Measurements from ENCODE around the gene GSTT2.
"Not testable (repeated sequence)": the region's sequence is repeated elsewhere in the genome, so short reads cannot be mapped to it uniquely, and the experiment has no call there.

Gene GSTT2

DNA sequence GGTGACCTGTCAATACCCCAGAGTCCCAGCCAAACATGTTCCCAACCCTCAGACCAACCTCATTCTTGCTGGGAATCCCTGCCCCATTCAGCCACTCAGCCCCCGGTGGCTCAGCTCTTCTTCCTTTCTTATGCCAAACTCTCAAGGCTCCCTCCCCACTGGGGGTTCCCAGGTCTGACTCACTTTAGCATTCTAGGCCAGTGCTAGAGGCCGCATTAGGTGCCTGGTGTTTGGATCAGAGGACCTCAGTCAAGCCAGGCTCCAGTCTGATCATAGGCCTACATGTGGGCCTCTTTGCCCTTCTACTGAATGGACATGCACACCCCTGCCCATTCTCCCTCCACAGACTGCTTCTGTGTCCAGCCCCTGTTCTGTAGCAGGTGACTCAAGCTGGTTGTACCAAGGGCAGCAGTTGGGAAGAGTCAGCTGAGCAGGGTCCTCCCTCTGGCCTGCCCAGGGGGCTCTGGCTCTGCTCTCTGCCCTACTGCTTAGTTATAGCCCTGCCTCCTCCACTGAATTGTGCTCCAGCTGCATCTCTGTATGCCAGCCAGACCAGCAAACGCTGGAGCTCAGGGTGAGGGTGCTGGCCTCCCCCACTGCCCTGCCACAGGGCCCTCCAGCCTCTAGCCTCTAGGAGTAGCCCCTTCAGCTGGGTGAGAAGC lies 9.8 kb downstream of the GSTT2 start:
- not testable (repeated sequence) for H3K4me3 Mint-ChIP-seq; H3K4me1 Mint-ChIP-seq (ENCODE audit: low read depth); H3K27me3 Mint-ChIP-seq (ENCODE audit: low read depth); DNase-seq (ENCODE audit: low spot score); H3K9me3 Mint-ChIP-seq; H3K36me3 Mint-ChIP-seq (ENCODE audit: low read depth); H3K27ac Mint-ChIP-seq

- H3K27me3 Mint-ChIP-seq (ENCODE audit: low read depth), result peaks cover 13% of the 10 kb centered on the region
- not testable (repeated sequence) for DNase-seq (ENCODE audit: low spot score); H3K4me1 Mint-ChIP-seq (ENCODE audit: low read depth); H3K4me3 Mint-ChIP-seq; H3K27ac Mint-ChIP-seq; H3K9me3 Mint-ChIP-seq; H3K36me3 Mint-ChIP-seq (ENCODE audit: low read depth)
Observed at GRCh38 chr22:23993080-23993479, 13.1 kb downstream of the GSTT2 start.

DNA sequence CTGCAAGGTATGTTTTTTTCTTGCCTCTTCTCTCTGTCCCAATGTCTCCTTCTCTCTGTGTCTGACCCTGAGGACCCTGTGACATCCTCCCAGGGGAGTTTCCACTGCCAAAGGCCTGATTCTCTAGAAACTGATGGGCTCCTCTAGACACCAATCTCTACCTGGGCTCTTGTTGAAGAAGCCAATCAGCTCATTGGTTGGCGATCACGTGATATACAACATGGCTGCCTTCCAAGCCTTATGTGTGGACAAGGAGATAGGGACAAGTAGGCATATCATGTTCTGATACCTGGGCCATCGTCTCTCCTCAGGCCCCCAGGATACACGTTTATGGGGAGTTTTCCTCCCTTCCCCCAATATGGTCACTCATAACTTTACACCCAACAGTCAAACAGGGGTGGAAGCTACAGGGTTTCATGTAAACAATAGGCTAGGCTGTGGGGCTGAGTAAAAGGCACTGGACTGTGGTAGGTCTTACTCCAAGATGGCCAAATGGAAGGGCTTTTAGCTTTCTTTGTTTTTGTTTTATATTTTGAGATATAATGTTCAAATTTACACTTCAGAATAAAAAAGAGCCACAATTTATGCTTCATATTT lies 13.7 kb downstream of the GSTT2 start:
- H3K4me3 Mint-ChIP-seq; H3K36me3 Mint-ChIP-seq (ENCODE audit: low read depth): not testable (repeated sequence)

DNA sequence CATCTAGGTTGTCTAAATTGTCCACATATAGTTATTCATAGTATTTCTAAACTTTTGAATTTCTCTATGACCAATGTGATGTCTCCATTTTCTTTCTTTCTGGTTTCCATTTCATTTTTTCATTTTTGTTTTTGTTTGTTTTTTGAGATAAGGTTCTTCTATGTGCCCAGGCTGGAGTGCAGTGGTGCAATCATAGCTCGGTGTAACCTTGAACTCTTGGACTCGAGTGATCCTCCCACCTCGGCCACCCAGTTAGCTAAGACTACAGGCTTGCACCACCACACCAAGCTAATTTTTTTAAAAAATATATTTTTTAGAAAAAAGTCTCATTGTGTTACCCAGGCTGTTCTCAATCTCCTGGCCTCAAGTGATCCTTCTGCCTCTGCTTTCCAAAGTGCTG lies 17.2 kb downstream of the GSTT2 start:
- no peak for DNase-seq (ENCODE audit: low spot score)
- no peak overlapping the region for H3K4me3 Mint-ChIP-seq
- peaks cover 15% of the 10 kb centered on the region for H3K27me3 Mint-ChIP-seq (ENCODE audit: low read depth)
- peaks cover 4% of the 10 kb centered on the region for H3K4me1 Mint-ChIP-seq (ENCODE audit: low read depth)
- H3K36me3 Mint-ChIP-seq (ENCODE audit: low read depth), result no peaks in the 10 kb centered on the region
- no peaks in the 10 kb centered on the region for H3K9me3 Mint-ChIP-seq
- no peak overlapping the region for H3K27ac Mint-ChIP-seq

More for the DNA sequence above, 13.7 kb downstream of the GSTT2 start:
- peaks cover 13% of the 10 kb centered on the region for H3K27me3 Mint-ChIP-seq (ENCODE audit: low read depth)
- H3K4me1 Mint-ChIP-seq (ENCODE audit: low read depth); DNase-seq (ENCODE audit: low spot score); H3K27ac Mint-ChIP-seq; H3K9me3 Mint-ChIP-seq: not testable (repeated sequence)

- H3K27ac Mint-ChIP-seq; DNase-seq (ENCODE audit: low spot score); H3K9me3 Mint-ChIP-seq; H3K4me1 Mint-ChIP-seq (ENCODE audit: low read depth); H3K4me3 Mint-ChIP-seq; H3K36me3 Mint-ChIP-seq (ENCODE audit: low read depth): not testable (repeated sequence)
- peaks cover 15% of the 10 kb centered on the region for H3K27me3 Mint-ChIP-seq (ENCODE audit: low read depth)
Observed at GRCh38 chr22:23999779-24000178, 19.8 kb downstream of the GSTT2 start.

DNA sequence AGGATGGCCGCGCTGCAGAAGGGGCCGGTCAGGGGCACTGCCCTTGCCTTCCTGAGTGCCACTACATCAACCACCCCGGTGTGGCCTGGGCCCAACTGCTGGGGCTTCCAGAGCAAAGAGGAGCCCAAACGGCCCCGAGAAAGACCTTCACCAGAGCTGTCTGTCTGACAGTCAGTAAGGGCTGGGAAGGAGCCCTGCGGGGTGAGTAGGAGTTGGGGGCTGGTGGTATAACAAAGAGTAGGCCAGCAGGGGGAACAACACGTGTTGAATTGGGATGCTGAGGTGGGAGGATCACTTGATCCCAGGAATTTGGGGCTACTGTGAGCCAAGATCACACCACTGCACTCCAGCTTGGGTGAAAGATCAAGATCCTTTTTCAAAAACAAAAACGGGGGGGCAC lies 21.4 kb downstream of the GSTT2 start:
- Mint-ChIP-seq H3K9me3 (no peaks in the 10 kb centered on the region), H3K36me3 (ENCODE audit: low read depth) (no peaks in the 10 kb centered on the region), H3K27me3 (ENCODE audit: low read depth) (peaks cover 8% of the 10 kb centered on the region), H3K4me3 (no peak overlapping the region), H3K4me1 (ENCODE audit: low read depth) (peaks cover 4% of the 10 kb centered on the region), H3K27ac (no peak overlapping the region)
- DNase-seq (ENCODE audit: low spot score), result no peak

DNA sequence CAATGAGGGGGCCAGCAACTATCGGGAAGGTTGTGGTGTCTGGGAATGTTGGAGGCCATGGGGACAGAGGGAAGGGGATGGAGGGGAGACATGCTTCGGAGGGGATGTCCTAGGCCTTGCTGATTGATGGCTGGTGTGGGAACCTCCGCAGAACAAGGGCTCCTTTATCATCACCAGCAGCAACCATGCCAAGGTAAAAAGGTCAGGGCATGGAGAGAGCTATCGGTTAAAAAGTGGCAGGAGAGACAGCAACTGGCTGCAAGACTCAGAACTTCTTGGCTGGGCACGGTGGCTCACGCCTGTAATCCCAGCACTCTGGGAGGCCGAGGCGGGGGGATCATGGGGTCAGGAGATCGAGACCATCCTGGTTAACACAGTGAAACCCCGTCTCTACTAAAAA lies 22.3 kb downstream of the GSTT2 start:
- peaks cover 4% of the 10 kb centered on the region for H3K4me1 Mint-ChIP-seq (ENCODE audit: low read depth)
- H3K27me3 Mint-ChIP-seq (ENCODE audit: low read depth), result peaks cover 7% of the 10 kb centered on the region
- H3K36me3 Mint-ChIP-seq (ENCODE audit: low read depth), result no peaks in the 10 kb centered on the region
- no peak overlapping the region for H3K27ac Mint-ChIP-seq
- DNase-seq (ENCODE audit: low spot score), result no peak
- H3K9me3 Mint-ChIP-seq, result no peaks in the 10 kb centered on the region
- no peak overlapping the region for H3K4me3 Mint-ChIP-seq

DNA sequence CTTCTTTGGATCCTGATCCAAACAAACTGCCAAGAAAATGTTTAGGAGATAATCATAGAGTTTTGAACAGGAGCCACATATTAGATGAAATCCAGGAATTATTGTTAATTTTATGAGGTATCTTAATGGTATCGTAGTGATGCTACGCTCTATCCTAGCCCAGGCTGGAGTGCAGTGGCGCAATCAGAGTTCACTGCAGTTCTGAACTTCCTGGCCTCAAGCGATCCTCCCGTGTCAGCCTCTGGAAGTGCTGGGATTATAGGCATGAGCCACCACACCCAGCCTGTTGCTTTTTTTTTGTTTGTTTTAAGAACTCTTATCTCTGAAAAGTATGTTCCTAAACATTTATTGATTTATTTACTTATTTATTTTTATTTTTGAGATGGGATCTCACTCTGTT lies 22.9 kb downstream of the GSTT2 start:
- Mint-ChIP-seq H3K4me3 (no peak overlapping the region), H3K4me1 (ENCODE audit: low read depth) (peaks cover under 1% of the 10 kb centered on the region), H3K9me3 (no peaks in the 10 kb centered on the region), H3K27ac (no peak overlapping the region), H3K27me3 (ENCODE audit: low read depth) (peaks cover 2% of the 10 kb centered on the region), H3K36me3 (ENCODE audit: low read depth) (no peaks in the 10 kb centered on the region)
- DNase-seq (ENCODE audit: low spot score), result no peak

GRCh38 chr22:24003887-24004286 lies 24.0 kb downstream of the GSTT2 start:
- no peaks in the 10 kb centered on the region for H3K9me3 Mint-ChIP-seq

GRCh38 chr22:24005201-24005600 lies 25.3 kb downstream of the GSTT2 start, which contains the start of gene GSTT4:
Gene GSTT4, minus strand, starts transcription at chr22:24005453. Its CDS starts 97 bp downstream, at chr22:24005356.
- H3K4me3 Mint-ChIP-seq, result no peak within 1 kb of the TSS
- no peak for DNase-seq (ENCODE audit: low spot score)
- no peak within 1 kb of the TSS for H3K27ac Mint-ChIP-seq
- H3K4me1 Mint-ChIP-seq (ENCODE audit: low read depth), result peaks cover 5% of the 10 kb centered on the region
- H3K27me3 Mint-ChIP-seq (ENCODE audit: low read depth), result no peaks in the 10 kb centered on the region
- H3K36me3 Mint-ChIP-seq (ENCODE audit: low read depth), result no peaks in the 10 kb centered on the region
- H3K9me3 Mint-ChIP-seq, result no peaks in the 10 kb centered on the region

More at GRCh38 chr22:24003887-24004286, 24.0 kb downstream of the GSTT2 start:
- no peak overlapping the region for H3K27ac Mint-ChIP-seq
- no peak for DNase-seq (ENCODE audit: low spot score)
- H3K36me3 Mint-ChIP-seq (ENCODE audit: low read depth), result no peaks in the 10 kb centered on the region
- no peaks in the 10 kb centered on the region for H3K4me1 Mint-ChIP-seq (ENCODE audit: low read depth)
- peaks cover 2% of the 10 kb centered on the region for H3K27me3 Mint-ChIP-seq (ENCODE audit: low read depth)
- H3K4me3 Mint-ChIP-seq, result no peak overlapping the region

- H3K9me3 Mint-ChIP-seq, result no peaks in the 10 kb centered on the region
- H3K36me3 Mint-ChIP-seq (ENCODE audit: low read depth), result peaks cover 1% of the 10 kb centered on the region
- DNase-seq (ENCODE audit: low spot score), result no peak
- H3K27ac Mint-ChIP-seq, result no peak overlapping the region
- peaks cover 10% of the 10 kb centered on the region for H3K4me1 Mint-ChIP-seq (ENCODE audit: low read depth)
- no peak overlapping the region for H3K4me3 Mint-ChIP-seq
- no peaks in the 10 kb centered on the region for H3K27me3 Mint-ChIP-seq (ENCODE audit: low read depth)
Observed at GRCh38 chr22:24006207-24006913, 26.4 kb downstream of the GSTT2 start.

GRCh38 chr22:24006914-24007214 lies 26.9 kb downstream of the GSTT2 start:
- Mint-ChIP-seq H3K4me1 (ENCODE audit: low read depth) (peaks cover 10% of the 10 kb centered on the region), H3K4me3 (no peak overlapping the region), H3K36me3 (ENCODE audit: low read depth) (peaks cover 1% of the 10 kb centered on the region), H3K27ac (no peak overlapping the region), H3K27me3 (ENCODE audit: low read depth) (no peaks in the 10 kb centered on the region), H3K9me3 (no peaks in the 10 kb centered on the region)
- no peak for DNase-seq (ENCODE audit: low spot score)

- Mint-ChIP-seq H3K27ac (no peak overlapping the region), H3K4me3 (no peak overlapping the region), H3K9me3 (no peaks in the 10 kb centered on the region), H3K36me3 (ENCODE audit: low read depth) (peaks cover 1% of the 10 kb centered on the region), H3K27me3 (ENCODE audit: low read depth) (no peaks in the 10 kb centered on the region), H3K4me1 (ENCODE audit: low read depth) (peaks cover 11% of the 10 kb centered on the region)
- DNase-seq (ENCODE audit: low spot score), result no peak
Observed at GRCh38 chr22:24007253-24008021, 27.5 kb downstream of the GSTT2 start.

- peaks cover 13% of the 10 kb centered on the region for H3K4me1 Mint-ChIP-seq (ENCODE audit: low read depth)
- H3K9me3 Mint-ChIP-seq, result no peaks in the 10 kb centered on the region
- peaks cover 1% of the 10 kb centered on the region for H3K36me3 Mint-ChIP-seq (ENCODE audit: low read depth)
- no peak overlapping the region for H3K27ac Mint-ChIP-seq
- DNase-seq (ENCODE audit: low spot score), result no peak
- H3K27me3 Mint-ChIP-seq (ENCODE audit: low read depth), result no peaks in the 10 kb centered on the region
- H3K4me3 Mint-ChIP-seq, result no peak overlapping the region
Observed at GRCh38 chr22:24008022-24008283, 28.0 kb downstream of the GSTT2 start.

Measured in T-helper 2 cell treated with Interferon-gamma antibody and Interleukin-4, amounts not matched to agents 5 μg/mL and 100 μg/mL, for 36 hours (primary cell).